ENCODE results near the gene DTNBP1.
A peak's percentile ranks its signal among the peaks of the same experiment; 100 is the strongest.

The DTNBP1 gene

DNA sequence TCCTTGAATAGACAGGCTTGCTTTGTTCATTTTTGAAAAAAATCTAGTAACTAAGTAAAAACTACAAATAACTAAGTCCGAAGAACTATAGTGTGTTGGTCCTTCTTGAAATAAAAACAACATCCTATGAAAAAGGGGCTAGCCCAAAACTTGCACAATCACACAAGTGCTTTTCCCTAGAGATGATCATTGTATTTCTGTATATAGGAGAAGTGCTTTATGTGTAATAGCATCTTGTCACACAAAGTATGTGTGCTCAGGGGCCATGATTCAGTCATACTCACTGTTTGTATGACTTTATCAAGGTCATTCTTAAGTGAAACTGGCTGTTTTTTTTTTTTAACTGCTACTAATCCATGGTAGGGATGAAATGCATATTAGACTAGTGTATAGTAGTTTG, 179.8 kb downstream of the DTNBP1 start:
- no peak overlapping the region for H3K4me3 Mint-ChIP-seq
- ATAC-seq (peak; percentile 67), DNase-seq (ENCODE audit: low spot score in 2 of 2) (no peak)
- H3K36me3 Mint-ChIP-seq = peaks cover 47% of the 10 kb centered on the region
- no peaks in the 10 kb centered on the region for H3K9me3 Mint-ChIP-seq
- H3K4me1 Mint-ChIP-seq = peaks cover 36% of the 10 kb centered on the region
- no peak overlapping the region for H3K27ac Mint-ChIP-seq

DNA sequence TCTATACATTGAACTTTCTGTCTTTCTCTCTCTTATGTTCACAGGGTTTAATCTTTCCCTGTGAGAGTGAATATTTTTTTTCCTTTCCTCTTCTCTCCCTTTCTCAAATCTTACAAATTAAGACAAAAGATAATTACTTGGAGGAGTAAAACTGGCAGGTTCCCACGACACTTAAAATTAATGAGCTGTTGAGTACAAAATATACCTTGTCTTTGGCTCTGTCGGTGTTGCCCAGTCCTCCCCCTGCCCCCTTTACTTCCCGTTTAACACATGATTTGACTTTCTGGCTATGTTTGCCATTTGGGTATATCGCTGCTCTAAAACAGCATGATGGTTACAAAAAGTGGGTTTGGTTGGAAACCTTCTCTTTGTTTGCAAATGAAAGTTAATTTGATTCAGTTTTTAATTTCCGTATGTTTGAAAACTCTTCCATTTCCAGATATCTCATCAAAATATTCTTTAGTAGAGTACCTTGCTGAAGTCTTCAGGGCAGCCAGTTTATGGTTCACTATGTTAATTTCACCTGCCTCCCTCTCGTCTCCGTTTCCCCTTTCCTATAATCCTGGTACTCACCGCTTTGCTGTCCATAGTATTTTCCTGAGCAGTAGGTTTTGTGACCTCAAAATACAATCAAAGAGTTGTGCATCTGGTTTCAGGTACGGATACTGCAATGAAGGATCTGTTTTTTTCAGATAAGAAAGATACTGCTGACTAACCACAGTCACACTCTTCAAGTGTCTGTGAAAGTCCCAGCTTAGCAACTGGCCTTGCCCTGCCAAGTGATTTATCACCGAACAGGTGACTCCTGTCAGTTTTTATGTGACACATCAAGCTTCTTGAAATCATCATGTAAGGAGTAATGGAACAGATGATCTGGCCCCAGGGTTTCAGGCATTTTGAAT, 181.2 kb downstream of the DTNBP1 start:
- Mint-ChIP-seq H3K36me3 (peaks cover 43% of the 10 kb centered on the region), H3K9me3 (no peaks in the 10 kb centered on the region), H3K4me1 (peaks cover 37% of the 10 kb centered on the region), H3K27ac (no peak overlapping the region), H3K4me3 (no peak overlapping the region)
- ATAC-seq = peak; percentile 82
- DNase-seq (ENCODE audit: low spot score in 2 of 2) = no peak

GRCh38 chr6:15480525-15480924, 182.3 kb downstream of the DTNBP1 start:
- Mint-ChIP-seq H3K27ac (no peak overlapping the region), H3K4me1 (peaks cover 39% of the 10 kb centered on the region), H3K36me3 (peaks cover 48% of the 10 kb centered on the region), H3K9me3 (no peaks in the 10 kb centered on the region), H3K4me3 (no peak overlapping the region)
- ATAC-seq (no peak), DNase-seq (ENCODE audit: low spot score in 2 of 2) (no peak)

- DNase-seq (ENCODE audit: low spot score in 2 of 2) (no peak), ATAC-seq (no peak)
- H3K4me3 Mint-ChIP-seq = no peak overlapping the region
- H3K4me1 Mint-ChIP-seq = peaks cover 47% of the 10 kb centered on the region
- H3K36me3 Mint-ChIP-seq = peaks cover 52% of the 10 kb centered on the region
- H3K27ac Mint-ChIP-seq = no peak overlapping the region
- no peaks in the 10 kb centered on the region for H3K9me3 Mint-ChIP-seq
Observed at GRCh38 chr6:15479761-15480160, 183.1 kb downstream of the DTNBP1 start.

DNA sequence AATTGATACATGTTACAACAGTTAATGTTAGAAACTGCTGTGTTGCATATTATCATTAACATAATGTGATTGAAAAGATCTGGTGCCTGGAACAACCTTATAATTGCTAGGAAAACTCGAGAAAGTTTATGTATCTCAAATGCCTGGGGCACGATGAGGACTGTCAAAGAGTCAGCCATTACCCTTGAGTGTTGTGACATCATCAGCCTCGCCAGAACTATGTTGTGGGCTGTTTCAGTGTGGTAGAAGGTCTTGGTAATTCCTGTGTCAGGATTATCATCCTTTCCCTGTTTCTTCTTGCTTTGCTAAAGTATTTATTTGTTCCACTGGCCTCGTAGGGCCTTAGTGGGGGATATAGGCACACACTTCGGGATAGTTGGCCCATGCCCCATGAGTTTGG, 185.1 kb downstream of the DTNBP1 start:
- Mint-ChIP-seq H3K4me1 (peaks cover 42% of the 10 kb centered on the region), H3K27ac (no peak overlapping the region), H3K36me3 (peaks cover 67% of the 10 kb centered on the region), H3K4me3 (no peak overlapping the region), H3K9me3 (no peaks in the 10 kb centered on the region)
- no peak for ATAC-seq
- DNase-seq (ENCODE audit: low spot score in 2 of 2) = no peak

- ATAC-seq = no peak
- no peak overlapping the region for H3K4me3 Mint-ChIP-seq
- peaks cover 39% of the 10 kb centered on the region for H3K4me1 Mint-ChIP-seq
- DNase-seq (ENCODE audit: low spot score in 2 of 2) = no peak
- peaks cover 64% of the 10 kb centered on the region for H3K36me3 Mint-ChIP-seq
- no peaks in the 10 kb centered on the region for H3K9me3 Mint-ChIP-seq
- peak overlapping the region; percentile 16 for H3K27ac Mint-ChIP-seq
Observed at GRCh38 chr6:15476631-15477380, 186.0 kb downstream of the DTNBP1 start.

- no peak overlapping the region for H3K4me3 Mint-ChIP-seq
- H3K36me3 Mint-ChIP-seq = peaks cover 57% of the 10 kb centered on the region
- peaks cover 31% of the 10 kb centered on the region for H3K4me1 Mint-ChIP-seq
- ATAC-seq (no peak), DNase-seq (ENCODE audit: low spot score in 2 of 2) (no peak)
- no peaks in the 10 kb centered on the region for H3K9me3 Mint-ChIP-seq
- H3K27ac Mint-ChIP-seq = peak overlapping the region; percentile 29
Observed at GRCh38 chr6:15475872-15476271, 187.0 kb downstream of the DTNBP1 start.

DNA sequence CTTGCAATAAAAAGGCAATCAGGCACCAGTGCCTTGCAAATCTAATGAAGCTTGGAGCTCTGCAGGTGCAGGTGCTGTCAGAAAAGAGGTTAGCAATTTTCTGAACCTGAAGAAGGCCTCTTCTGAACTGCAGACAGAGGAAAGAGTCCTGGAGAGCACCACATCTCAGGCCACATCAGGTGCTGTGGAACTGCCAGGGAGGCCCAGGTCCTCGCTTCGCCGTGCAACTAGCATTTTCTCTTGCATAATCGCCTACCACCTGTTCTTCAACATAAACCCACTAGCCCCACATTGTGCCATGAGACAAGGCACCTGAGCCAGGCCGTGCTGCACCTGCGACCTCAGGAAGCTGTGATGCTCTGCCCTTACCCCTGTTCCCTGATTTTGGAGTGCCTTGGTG, 187.6 kb downstream of the DTNBP1 start:
- peaks cover 57% of the 10 kb centered on the region for H3K36me3 Mint-ChIP-seq
- peak overlapping the region; percentile 29 for H3K27ac Mint-ChIP-seq
- DNase-seq (ENCODE audit: low spot score in 2 of 2) (no peak), ATAC-seq (no peak)
- no peak overlapping the region for H3K4me3 Mint-ChIP-seq
- peaks cover 31% of the 10 kb centered on the region for H3K4me1 Mint-ChIP-seq
- no peaks in the 10 kb centered on the region for H3K9me3 Mint-ChIP-seq

GRCh38 chr6:15474196-15474595, 188.6 kb downstream of the DTNBP1 start:
- Mint-ChIP-seq H3K9me3 (no peaks in the 10 kb centered on the region), H3K4me3 (no peak overlapping the region), H3K4me1 (peaks cover 24% of the 10 kb centered on the region), H3K27ac (peak overlapping the region; percentile 12), H3K36me3 (peaks cover 48% of the 10 kb centered on the region)
- ATAC-seq (no peak), DNase-seq (ENCODE audit: low spot score in 2 of 2) (no peak)

DNA sequence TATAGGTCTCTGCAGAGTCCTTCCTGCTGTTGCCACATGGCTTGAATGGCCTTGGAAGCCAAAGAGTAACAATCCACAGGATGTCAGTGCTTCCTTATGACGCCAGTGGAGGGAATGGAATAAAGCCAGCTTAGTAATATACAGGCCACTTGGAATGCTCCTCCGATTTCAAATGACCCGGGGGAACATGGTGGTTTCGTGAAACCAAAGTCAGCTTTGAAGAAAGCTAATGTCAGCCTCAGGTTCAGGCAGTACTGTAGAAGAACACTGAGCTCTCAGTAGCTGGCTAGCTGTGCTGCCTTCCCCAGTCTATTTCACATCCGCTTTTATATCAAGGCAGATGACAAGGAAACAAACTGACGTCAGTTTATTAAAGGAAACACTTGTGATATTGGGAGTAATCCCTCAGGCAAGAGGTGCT, 189.1 kb downstream of the DTNBP1 start:
- Mint-ChIP-seq H3K4me1 (peaks cover 20% of the 10 kb centered on the region), H3K36me3 (peaks cover 48% of the 10 kb centered on the region), H3K9me3 (no peaks in the 10 kb centered on the region), H3K4me3 (no peak overlapping the region), H3K27ac (peak overlapping the region; percentile 12)
- ATAC-seq (no peak), DNase-seq (ENCODE audit: low spot score in 2 of 2) (no peak)

DNA sequence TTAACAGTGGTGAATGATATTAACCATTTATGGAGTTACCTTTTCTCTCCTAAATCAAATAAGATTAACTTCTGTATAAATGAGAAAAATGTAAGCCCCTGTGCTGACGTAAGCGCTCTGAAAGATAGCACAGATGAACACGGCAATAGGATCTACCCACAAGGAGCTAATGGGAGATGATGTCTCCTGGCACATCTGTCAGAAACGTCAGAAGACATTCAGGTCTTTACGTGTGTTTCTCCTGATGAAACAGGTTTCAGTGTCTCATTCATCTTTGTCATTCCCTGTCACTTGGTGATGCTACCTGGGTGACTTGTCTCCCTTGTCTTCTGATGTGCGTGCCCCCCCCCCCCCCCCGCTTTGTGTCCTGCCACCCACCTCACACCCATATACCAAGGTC, 189.7 kb downstream of the DTNBP1 start:
- Mint-ChIP-seq H3K9me3 (no peaks in the 10 kb centered on the region), H3K27ac (no peak overlapping the region), H3K36me3 (peaks cover 45% of the 10 kb centered on the region), H3K4me1 (peaks cover 20% of the 10 kb centered on the region), H3K4me3 (no peak overlapping the region)
- no peak for DNase-seq (ENCODE audit: low spot score in 2 of 2)
- no peak for ATAC-seq
